HG03066 (cell line): ENCODE measurements around the gene BRINP3.

Experiments
- ATAC-seq: cut with Tn5 transposase; IDR thresholded peaks from one replicate; pipeline ENCODE4 v1.9.1; 2021; ENCODE audit warnings: low read depth; ENCODE audit not compliant: unreplicated experiment

Gene BRINP3

DNA sequence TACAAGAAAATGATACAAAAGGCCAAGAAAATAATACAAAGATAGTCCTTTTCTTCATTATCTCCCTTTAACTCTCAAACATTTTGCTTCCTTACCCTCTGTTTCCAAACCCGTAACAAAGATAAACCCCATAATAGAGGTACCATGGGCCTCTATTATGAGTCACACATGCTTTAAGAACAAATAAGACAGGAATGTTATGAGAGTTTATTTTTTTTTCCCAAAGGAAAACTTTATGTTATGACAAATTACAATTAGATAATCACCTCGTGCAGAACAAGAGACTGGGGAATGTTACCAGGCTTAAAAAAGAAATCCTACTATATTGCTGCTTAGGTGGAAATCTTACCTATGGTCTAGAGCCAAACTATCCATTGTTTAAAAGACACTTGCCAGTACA is 272.0 kb downstream of the BRINP3 start:
- no peak for ATAC-seq

DNA sequence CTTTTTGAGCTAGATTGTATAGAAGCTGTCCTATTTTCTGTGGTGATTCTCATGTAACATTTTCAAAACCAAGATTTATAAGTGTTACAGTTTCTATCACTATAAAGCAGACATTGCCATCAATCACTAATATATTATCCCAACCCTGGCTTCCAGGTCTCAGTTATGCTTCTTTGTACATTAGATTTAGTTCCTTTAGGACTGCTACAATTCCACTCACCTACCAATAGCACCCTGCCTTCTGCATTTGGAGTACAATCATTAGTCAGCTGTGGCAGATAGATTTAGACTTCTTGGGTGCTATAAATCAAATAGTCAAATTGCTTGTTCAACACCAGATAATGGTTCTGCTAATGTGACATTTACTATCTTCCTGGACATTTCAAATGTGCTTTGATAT is 281.6 kb downstream of the BRINP3 start:
- no peak for ATAC-seq

DNA sequence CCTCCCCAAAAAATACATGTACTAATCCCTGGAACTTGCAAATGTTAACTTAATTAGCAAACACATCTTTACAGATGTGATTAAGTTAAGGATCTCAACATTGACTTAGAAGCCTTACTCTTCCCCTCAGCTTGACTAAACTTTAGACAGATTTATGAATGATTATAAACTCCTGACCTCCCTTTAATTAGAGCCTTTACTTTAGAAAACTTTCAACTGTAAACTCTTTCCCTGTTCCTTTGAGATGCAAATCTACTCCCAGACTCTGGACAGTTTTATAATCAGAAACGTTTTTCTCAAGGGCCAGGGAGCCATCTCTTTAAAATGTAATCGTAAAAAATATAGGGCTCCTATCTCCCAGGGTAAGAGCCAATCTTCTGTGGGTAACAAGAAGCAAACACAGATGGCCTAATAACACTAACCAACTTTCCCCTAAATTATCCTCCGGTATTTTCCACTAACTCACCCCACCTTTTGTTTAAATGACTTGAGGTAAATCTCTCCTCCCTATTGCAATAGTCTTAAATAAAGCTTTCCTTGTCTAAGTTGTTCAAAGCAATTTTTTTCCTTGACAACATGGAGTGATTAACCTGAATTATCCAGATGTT is 284.1 kb downstream of the BRINP3 start:
- ATAC-seq = no peak

DNA sequence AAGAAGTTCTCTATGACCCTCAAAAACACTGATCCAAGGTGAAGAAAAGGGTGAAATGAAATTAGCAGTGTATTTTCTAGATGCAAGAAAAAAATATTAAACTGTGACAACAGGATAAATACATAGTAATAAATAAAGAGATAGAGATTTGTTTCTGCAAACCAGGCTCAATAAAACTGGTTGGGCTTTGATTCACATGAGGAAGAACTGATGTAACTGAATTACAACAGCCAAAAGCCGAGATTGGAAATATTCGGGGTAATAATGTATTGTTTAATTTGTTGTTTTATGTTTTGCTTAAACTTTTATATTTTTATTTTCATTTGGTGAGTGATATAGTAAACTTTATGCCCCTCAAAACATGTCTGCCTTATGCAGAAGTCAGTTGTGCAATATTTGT is 285.0 kb downstream of the BRINP3 start:
- ATAC-seq = no peak

DNA sequence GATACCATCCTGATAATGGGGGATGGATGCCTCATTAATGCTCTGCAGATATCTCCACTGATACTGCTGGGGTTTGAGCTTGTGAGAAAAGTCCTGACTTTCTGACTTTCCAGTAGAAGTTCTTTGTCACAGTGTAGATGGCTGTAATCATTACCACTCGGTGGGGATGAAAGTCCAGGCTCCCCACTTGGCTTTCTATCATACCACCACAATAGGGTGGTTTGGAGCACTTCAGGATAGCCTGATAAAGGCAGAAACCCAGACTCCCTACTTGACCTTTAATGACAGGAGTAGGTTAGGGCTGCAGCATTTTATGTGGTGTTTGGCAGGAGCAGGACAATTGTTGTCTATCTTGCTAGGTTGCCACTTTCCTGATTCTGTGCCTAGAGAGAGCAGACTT is 294.1 kb downstream of the BRINP3 start:
- no peak for ATAC-seq

DNA sequence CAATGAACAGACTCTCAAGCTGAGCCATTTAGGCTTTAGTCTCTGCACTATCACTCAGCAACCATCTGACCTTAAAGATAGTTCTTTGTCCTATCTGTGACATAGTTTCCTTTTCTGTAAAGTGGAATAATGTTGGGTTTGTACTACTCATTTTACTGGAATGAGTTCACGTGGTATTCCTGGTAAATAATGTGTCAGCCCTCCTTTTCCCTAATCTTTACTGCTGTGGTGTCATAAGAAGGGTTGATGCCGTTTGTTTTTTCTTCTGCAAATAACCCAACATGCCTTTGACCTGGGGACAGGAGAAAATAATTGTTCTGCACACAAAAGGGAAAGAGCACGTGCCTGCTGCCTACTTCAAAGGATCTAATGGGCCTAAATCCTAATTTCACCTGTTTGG is 297.8 kb downstream of the BRINP3 start:
- no peak for ATAC-seq

DNA sequence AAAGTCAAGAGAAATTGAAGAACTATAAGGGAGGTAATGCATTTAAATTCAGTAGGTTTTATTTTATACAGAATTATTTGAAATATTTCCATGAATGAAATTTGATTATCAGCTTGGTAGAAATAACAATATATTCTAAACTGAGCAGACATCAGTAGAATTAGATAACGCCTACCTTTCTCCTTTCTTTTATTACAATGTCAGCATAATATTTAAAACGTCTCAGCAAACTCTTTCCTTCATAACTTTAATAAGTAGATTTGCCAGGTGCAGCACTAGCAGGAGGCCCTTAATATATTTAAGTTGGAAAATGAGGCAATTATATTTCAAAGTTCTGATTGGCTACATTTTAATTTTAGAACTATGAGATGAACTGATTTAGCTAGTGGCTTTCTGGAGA is 298.8 kb downstream of the BRINP3 start:
- ATAC-seq = no peak

DNA sequence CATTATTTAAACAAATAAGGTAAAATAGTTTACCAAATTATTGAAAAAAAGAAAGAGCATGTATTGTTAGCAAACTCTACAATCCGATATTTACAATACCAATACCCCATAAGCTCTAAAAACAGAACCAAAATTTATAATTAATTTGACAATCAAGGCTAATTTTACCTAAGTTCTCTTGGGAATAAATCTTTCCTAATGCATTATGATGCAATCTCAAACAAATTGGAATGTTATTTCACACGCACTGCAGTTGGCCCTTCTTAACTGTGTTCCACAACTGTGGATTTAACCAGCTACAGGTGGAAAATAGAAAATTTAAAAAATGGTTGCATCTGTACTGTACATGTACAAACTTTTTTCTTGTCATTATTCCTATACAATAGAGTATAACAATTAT is 300.1 kb downstream of the BRINP3 start:
- no peak for ATAC-seq

DNA sequence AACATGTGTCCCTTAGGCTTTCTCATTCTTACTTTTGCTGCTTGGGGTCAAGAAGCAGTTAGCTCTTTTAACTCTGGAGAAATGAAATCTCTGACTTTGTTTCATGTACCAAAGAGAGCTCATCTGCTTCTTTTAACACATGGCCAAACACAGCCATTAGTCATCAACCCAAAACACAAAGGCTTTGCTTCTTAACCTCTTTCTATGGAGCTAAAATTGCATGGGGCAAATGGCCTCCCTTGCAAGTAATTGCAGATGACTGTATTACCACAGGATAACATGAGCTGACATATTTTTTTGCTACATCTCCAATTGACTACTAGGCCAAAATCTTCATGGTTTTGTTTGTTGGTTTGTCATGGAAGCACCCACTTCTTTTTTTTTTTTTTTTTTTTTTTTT is 300.9 kb downstream of the BRINP3 start:
- ATAC-seq = no peak

DNA sequence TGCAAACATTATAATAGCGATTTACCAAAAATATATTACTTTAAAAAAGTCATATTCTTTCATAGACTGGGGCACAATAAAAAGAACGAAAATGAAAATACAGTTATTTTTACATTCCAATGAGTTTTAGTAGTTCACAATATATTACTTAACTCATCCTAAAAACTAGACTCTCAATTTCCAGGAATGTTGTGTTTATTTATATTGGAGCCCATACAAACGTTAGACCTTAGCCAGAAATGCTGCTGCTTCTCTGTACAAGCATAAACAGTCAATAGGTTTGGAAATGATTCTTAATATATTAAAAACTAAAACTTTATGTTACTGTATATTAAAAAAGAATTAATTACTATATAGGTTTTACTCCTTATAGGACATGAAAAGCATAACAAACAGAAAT is 302.3 kb downstream of the BRINP3 start:
- no peak for ATAC-seq

DNA sequence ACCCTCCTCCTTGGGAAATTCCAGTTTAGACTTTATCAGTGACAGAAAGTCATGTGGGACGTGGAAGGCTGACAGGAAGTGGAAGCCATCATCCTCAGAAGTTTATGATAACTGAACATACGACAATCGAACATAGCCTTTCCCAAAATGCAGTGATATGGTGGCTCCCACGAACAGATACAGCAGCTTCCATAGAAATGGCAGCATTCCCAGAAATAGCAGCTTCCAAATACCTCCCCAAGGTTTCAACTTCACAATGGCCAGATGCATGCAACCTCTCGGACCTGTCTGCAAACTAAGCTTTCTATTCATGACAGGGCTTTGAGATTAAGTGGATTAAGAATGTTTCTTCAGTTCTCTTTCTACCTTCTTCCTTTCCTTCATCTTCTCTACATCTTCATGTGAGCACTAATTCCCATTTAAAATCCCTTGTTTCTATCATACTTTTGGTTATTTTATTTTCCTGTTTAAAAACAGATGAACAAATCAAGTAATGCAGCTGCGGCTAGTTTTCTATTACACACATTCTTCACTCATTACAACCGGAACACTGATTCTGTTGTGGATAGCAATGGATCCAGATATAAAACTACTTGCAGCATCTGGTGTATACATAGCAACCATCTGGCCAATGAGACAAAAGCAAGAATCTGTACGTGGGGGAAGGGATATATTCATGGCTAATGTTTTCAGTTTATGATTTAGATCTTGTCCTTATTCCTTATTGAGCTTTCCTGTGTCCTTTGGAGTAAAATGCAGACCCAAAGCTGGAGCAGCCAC is 304.8 kb downstream of the BRINP3 start:
- ATAC-seq = no peak

DNA sequence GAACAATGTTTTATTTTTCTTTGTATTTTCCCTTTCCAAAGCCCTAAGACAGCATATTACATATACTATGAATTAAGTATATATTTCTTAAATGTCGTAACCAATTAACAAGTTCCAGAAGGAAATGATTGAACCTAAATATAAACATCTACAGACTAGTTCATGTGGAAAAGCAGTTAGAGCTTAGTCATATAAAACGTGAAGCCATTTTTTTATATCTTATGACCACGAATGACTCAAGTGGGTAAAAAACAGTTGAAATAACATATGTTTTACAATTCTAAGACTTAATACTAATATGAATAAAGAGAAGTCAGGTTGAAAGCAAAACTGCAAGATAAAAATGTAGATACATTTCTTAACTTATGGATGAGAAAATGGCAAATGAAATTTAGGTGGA is 307.3 kb downstream of the BRINP3 start:
- no peak for ATAC-seq

DNA sequence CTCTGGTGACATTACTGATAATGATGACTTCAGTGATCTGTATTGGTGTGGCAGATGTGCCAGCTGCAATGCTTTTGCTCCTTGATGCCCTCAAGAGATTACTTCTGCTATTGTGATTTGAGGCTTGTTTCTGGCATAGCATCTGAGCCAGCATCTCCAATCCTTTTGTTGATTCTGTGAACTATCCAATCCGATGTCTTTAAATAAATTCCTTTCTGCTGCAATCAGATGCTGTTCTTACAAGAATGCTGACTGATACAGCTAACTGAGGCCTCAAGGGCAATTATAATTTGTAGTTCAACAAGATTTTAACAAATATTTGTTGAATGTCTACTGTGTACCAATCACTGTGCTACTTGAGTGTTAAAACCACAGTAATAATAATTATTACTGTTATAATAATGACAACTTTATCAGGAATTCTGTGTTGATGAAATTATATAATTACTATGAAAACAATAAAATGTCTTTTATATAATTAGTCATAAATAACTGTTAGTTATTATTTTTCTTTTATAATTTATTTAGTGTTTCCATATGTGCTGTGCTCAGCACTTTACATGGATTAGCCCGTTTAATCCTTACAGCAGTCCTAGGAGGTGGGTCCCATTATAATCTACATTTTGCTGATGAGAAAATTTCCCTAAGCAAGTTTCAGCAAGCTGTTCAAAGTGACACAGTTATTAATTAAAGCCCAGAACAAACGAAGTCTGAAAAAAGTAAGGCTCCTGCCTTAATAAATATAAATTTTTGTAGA is 308.2 kb downstream of the BRINP3 start:
- ATAC-seq = no peak

DNA sequence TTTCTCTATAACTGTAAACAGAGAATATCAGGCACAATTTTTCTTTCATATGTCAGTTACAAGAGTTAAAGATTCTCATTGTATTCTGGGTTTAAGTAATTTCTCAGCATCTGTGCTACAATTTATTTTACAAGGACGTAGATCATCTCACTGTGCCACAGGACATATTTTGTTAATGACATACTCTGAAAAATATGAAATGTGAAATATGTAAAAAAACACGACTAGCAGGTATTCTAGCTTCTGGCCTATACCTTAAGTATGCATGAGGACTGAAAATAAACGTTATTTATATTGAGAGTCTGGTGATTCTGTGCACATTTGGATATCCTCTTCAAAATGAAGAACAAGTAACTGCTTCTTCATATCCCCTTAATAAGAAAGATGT is 308.8 kb downstream of the BRINP3 start:
- ATAC-seq = no peak

DNA sequence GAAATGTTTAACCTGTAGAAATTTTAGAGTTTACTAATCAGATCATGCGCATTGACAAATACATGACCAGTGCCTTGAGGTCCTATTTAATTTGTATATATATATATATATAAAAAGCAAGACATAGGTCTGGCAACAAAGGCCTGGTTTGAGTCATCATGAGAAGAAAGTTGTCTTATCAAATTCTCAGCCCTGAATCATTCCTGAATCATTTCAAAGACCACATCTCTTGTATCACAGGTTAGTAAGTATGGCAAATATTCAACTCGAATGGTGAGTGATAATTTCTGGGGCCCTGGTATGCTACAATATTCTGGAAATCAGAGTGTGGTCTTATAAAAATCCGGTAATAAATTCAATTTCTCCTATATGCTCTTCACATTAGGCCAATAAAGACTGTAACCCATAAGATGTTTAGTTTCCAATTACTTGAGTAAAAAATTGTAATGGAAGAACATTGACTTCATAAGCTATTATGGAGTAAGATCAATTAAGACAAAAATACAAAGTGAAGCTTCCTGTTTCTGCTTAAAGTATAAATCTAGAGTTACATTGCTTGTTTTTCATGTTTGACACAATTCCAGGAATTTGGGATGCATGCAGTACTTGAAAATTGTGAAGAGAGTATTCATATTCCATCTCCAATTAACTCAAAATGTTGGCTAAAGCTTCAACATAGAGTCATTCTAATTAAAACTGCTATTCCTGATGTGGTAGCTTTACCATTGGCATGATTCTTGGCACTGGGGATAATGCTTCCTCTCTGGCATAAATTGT is 309.4 kb downstream of the BRINP3 start:
- no peak for ATAC-seq

DNA sequence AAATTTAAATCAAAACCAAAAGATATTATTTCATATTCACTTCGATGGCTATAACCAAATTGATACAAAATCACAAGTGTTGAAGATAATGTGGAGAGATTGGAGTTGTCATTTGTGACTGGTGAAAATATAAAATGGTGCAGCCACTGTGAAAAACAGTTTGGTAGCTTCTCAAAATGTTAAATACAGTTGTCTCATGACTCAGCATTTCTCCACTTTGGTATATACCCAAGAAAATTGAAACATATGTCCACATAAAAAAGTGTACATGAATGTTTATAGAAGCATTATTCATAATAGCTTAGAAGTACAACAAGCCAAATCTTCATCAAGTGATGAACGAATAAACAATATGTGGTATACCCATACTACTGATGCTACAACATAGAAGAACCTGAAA is 318.5 kb downstream of the BRINP3 start:
- ATAC-seq = no peak

DNA sequence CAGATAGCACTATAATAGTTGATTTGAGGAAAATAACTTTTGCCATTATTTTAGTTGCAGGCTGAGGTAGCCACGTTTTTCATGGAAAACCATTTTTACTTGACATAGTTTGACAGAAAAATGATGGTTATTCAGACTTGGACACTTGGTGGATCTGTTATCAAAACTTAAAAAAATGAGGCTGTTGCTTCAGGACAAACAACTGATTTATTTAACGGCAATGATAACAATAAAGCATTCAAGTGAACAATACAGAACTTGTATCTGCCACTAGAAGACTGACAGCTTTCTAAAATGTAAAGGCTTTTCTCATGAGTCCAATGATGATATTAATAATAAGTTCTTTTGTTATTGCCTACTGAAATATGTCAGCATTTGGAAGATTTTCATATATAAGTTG is 322.9 kb downstream of the BRINP3 start:
- ATAC-seq = no peak

DNA sequence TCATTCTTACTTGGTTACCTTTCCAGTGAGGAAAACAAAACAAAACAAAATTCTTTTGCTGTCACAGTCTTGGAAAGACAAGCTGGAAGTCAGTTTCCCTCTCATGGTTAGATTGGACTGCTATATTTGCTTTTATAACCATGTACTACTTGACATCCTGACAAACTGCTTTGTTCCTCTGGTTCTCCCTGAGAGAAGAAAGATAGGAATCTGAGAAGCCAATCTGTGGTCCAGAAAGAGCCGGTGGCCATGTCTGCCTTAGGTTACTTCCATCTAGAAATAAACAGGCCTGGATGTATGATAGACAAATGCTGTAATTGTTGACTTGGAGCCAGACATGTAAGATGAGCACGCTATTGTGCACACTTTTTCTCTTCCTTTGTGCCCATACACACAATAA is 330.0 kb downstream of the BRINP3 start:
- no peak for ATAC-seq

DNA sequence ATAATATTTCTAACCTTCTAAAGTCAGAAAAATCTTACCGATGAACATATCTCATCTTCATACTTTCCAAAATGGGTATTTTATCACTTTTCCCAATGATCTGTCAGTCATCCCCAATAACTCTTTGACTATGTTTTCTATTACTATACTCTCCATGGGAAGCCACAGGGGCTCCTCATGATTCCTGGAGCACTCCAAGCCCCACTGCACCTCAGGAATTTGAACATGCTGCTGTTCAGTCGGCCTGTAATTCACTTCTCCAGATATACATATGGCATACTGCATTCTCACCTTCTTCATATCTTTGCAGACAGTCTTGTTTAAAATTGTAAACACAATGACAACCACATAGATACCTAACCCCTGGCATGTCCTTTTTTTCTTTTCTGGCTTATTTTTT is 333.0 kb downstream of the BRINP3 start:
- no peak for ATAC-seq

DNA sequence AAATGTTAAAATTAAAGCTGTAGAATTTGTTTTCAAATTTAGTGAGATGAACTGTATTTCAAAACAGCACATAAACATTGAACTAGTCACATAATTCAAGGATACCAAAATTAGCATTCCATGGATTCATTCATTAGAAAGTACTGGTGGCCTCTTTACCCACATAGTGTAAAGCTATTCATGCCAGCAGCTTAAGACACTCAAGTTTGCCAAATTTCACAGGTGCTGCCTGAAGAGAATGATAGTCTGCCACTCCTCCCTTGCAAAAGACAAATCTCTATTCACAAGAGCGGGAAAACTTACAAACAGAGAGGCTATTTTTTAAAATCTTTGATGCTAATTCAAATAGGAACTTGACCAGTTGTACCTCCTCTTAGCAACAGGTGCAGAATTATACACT is 337.0 kb downstream of the BRINP3 start:
- ATAC-seq = no peak

DNA sequence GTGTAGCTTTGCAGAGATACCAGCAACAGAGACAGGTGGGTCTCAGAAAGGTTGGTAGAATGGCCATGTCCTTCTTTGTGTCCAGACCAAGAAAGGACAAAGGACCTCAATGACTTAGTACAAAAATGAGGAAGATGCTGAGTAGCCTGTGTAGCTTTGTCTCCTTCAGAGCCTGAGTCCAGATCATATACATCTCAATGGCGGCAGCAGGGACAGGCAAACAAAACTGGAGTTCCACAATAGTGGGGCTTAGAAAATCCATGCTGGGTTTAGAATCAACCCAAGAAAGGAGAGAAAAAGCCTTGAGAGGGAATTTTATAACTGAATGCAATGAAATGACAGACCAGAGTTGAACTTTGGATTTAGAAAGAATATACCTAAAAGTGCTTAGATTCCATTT is 339.0 kb downstream of the BRINP3 start:
- ATAC-seq = no peak
